T-helper 1 cell treated with Interleukin-12 subunit alpha and Interleukin-12 subunit beta and Interleukin-4 antibody, amounts not matched to agents 30 ng/mL and 1 ng/mL, for 36 hours (primary cell): ENCODE results near the gene ZFP36L1. TPM values are rescaled to one million over a fixed set of nuclear protein-coding genes. Genes with fewer than 3 reads are reported as not detected.

ENCODE experiments used
- intact Hi-C: fragments of 100-400 bp; cut with micrococcal nuclease; formaldehyde crosslinking; loops from one replicate; pipeline ENCODE4 v1.15.1; 2024
- total RNA-seq: library from RNA; stranded (reverse); gene quantifications from 2 replicates; pipeline ENCODE4 v1.2.3, GENCODE V29; 2022

The ZFP36L1 gene
- total RNA-seq, 1 donor from 2014 or later: 85.1 TPM

GRCh38 chr14:68747393-68747792 lies 45.5 kb downstream of the ZFP36L1 start:
- intact Hi-C loops: no loop called here

- intact Hi-C loops: no loop called here
Observed at GRCh38 chr14:68744613-68745012, 48.3 kb downstream of the ZFP36L1 start.

- intact Hi-C loops: no loop called here
Observed at GRCh38 chr14:68741839-68742470, 50.9 kb downstream of the ZFP36L1 start.

GRCh38 chr14:68741477-68741791 lies 51.4 kb downstream of the ZFP36L1 start:
- intact Hi-C loops: no loop called here

GRCh38 chr14:68740788-68741476 lies 51.9 kb downstream of the ZFP36L1 start:
- intact Hi-C loops: no loop called here

- intact Hi-C loops: no loop called here
Observed at GRCh38 chr14:68739701-68740100, 53.2 kb downstream of the ZFP36L1 start.

DNA sequence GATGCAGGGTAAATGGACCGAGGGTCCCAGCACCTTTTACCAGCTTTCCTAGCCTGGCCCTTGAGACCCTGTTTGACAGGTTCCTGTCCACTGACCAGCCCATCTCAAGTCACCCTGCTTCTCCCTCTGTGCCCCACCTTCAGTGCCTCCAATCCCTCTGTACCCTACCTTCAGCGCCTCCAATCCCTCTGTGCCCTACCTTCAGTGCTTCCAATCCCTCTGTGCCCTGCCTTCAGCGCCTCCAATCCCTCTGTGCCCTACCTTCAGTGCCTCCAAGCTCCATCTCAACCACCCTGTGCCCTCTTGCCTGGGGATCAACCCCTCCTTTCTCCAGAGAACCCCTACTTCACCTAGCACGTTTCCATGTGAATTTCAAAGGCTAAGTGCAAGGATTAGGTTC lies 54.3 kb downstream of the ZFP36L1 start:
- intact Hi-C loops: no loop called here

Other genes starting within 250 kb of the ZFP36L1 start
- 21.6 and 23.2 TPM in 2 replicates for gene ACTN1, start 186.2 kb upstream of the ZFP36L1 start, total RNA-seq